ENCODE measurements around the gene NSD1.

- TF ChIP-seq CTCF (IDR thresholded peaks at IDR 0.05) (no peak), POLR2A (IDR thresholded peaks at IDR 0.05) (no peak)
These were observed 195.1 kb downstream of the NSD1 start for GRCh38 chr5:177328545-177329231.
